GM12878 (cell line): ENCODE results near the gene TPO.

Experiments
- ATF7 ChIP-seq: fragments of 450-650 bp; IDR thresholded peaks from 2 replicates; pipeline ENCODE4 v1.6.1; 2016; ENCODE audit warnings: low read depth, mild to moderate bottlenecking
- CTCF ChIP-seq, 3 experiments: IDR thresholded peaks in 2 of 3; conservative IDR thresholded peaks in 1 of 3; 2 replicates each; pipeline ENCODE4 v1.5.1; 2011; ENCODE audit warnings: low read depth in 3 of 3, low read length in 3 of 3, mild to moderate bottlenecking in 3 of 3, control low read depth in 2 of 3, moderate library complexity in 2 of 3, inconsistent platforms in 1 of 3, mixed read lengths in 1 of 3; ENCODE audit not compliant: control insufficient read depth in 2 of 3, insufficient read depth in 1 of 3; ENCODE audit errors: extremely low read depth in 1 of 3
- PAX5 ChIP-seq: IDR thresholded peaks from 2 replicates; pipeline ENCODE4 v1.6.1; 2011; ENCODE audit warnings: low read depth, low read length, borderline replicate concordance
- POLR2A ChIP-seq: IDR thresholded peaks from 2 replicates; pipeline ENCODE4 v1.6.1; 2011; ENCODE audit warnings: low read depth, mild to moderate bottlenecking, low read length
- TBL1XR1 ChIP-seq: IDR thresholded peaks from 2 replicates; pipeline ENCODE4 v1.6.1; 2012; ENCODE audit warnings: low read depth, low read length, improper control_type of control experiment
- TF ChIP-seq, protein P1 (sequence below): IDR thresholded peaks from 2 replicates; pipeline ENCODE4 v1.6.1; 2012; ENCODE audit warnings: low read length, inconsistent platforms

GRCh38 chr2:1370461-1370860 is 42.8 kb upstream of the TPO start:
- TF ChIP-seq TBL1XR1, result no peak
- no peak for TF ChIP-seq POLR2A
- no peak for TF ChIP-seq CTCF (IDR thresholded peaks at IDR 0.05 in 2 of 3, conservative IDR thresholded peaks at IDR 0.05 in 1 of 3; ENCODE audit: control insufficient read depth in 2 of 3, extremely low read depth in 1 of 3, insufficient read depth in 1 of 3, low read depth in 3 of 3, low read length in 3 of 3)
- TF ChIP-seq, protein P1, sequence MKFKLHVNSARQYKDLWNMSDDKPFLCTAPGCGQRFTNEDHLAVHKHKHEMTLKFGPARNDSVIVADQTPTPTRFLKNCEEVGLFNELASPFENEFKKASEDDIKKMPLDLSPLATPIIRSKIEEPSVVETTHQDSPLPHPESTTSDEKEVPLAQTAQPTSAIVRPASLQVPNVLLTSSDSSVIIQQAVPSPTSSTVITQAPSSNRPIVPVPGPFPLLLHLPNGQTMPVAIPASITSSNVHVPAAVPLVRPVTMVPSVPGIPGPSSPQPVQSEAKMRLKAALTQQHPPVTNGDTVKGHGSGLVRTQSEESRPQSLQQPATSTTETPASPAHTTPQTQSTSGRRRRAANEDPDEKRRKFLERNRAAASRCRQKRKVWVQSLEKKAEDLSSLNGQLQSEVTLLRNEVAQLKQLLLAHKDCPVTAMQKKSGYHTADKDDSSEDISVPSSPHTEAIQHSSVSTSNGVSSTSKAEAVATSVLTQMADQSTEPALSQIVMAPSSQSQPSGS, result no peak
- TF ChIP-seq PAX5, result no peak
- no peak for TF ChIP-seq ATF7
